HUES48 (cell line): ENCODE data around the gene ABL1.

Experiments
- H3K27ac ChIP-seq: one replicate; pipeline ENCODE4 v1.7.0; 2013; ENCODE audit warnings: low read depth, low read length, inconsistent platforms
- H3K27me3 ChIP-seq: 2 replicates; pipeline ENCODE4 v1.6.1; 2013; ENCODE audit warnings: mild to moderate bottlenecking, low read length; ENCODE audit not compliant: control insufficient read depth, insufficient read depth
- H3K36me3 ChIP-seq: 2 replicates; pipeline ENCODE4 v1.6.1; 2013; ENCODE audit warnings: low read length; ENCODE audit not compliant: control insufficient read depth, insufficient read depth
- H3K4me1 ChIP-seq: 2 replicates; pipeline ENCODE4 v1.6.1; 2013; ENCODE audit warnings: mild to moderate bottlenecking, low read length; ENCODE audit not compliant: control insufficient read depth, insufficient read depth
- H3K4me3 ChIP-seq: 2 replicates; pipeline ENCODE4 v1.5.1; 2013; ENCODE audit warnings: mild to moderate bottlenecking, low read depth, low read length
- H3K9ac ChIP-seq: 2 replicates; pipeline ENCODE4 v1.6.1; 2013; ENCODE audit warnings: mild to moderate bottlenecking, low read depth, low read length, moderate library complexity
- H3K9me3 ChIP-seq: 2 replicates; pipeline ENCODE4 v1.6.1; 2013; ENCODE audit warnings: low read length; ENCODE audit not compliant: control insufficient read depth, insufficient read depth

The ABL1 gene

DNA sequence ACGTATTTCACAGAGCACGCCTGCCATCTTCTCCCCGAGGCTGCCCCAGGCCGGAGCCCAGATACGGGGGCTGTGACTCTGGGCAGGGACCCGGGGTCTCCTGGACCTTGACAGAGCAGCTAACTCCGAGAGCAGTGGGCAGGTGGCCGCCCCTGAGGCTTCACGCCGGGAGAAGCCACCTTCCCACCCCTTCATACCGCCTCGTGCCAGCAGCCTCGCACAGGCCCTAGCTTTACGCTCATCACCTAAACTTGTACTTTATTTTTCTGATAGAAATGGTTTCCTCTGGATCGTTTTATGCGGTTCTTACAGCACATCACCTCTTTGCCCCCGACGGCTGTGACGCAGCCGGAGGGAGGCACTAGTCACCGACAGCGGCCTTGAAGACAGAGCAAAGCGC is 51.9 kb downstream of the ABL1 start:
- Histone ChIP-seq H3K4me3 (no peak overlapping the region), H3K9ac (no peak overlapping the region), H3K27me3 (no peaks in the 10 kb centered on the region), H3K27ac (no peak overlapping the region), H3K4me1 (no peaks in the 10 kb centered on the region), H3K9me3 (no peaks in the 10 kb centered on the region), H3K36me3 (peaks cover 88% of the 10 kb centered on the region)

DNA sequence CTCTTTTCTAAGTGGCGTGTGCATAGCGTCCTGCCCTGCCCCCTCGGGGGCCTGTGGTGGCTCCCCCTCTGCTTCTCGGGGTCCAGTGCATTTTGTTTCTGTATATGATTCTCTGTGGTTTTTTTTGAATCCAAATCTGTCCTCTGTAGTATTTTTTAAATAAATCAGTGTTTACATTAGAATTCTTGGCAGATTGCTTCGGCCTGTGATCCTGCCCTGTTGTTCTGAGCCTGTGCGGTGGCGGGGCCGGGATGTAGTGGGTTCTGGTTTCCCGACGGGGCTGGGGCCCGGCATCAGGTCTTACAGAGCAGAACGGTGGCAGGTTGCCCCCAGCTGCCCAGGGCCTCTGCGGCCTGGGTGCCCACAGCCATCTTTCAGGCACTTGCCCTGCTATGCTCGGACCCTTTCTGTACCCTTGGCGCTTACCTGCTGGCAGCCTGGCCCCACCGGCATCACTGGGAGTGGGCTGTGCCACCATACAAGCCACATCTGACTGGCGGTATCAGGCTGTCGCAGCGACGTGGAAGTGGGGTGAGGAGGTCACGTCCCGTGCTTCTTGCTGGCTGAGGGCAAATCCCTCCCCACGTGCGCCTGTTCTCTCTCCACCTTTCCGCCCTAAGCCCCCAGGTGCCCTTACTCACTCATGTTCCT is 52.6 kb downstream of the ABL1 start:
- no peak overlapping the region for H3K4me3 ChIP-seq
- peaks cover 87% of the 10 kb centered on the region for H3K36me3 ChIP-seq
- no peak overlapping the region for H3K27ac ChIP-seq
- no peaks in the 10 kb centered on the region for H3K9me3 ChIP-seq
- H3K27me3 ChIP-seq: no peaks in the 10 kb centered on the region
- no peaks in the 10 kb centered on the region for H3K4me1 ChIP-seq
- H3K9ac ChIP-seq: no peak overlapping the region

DNA sequence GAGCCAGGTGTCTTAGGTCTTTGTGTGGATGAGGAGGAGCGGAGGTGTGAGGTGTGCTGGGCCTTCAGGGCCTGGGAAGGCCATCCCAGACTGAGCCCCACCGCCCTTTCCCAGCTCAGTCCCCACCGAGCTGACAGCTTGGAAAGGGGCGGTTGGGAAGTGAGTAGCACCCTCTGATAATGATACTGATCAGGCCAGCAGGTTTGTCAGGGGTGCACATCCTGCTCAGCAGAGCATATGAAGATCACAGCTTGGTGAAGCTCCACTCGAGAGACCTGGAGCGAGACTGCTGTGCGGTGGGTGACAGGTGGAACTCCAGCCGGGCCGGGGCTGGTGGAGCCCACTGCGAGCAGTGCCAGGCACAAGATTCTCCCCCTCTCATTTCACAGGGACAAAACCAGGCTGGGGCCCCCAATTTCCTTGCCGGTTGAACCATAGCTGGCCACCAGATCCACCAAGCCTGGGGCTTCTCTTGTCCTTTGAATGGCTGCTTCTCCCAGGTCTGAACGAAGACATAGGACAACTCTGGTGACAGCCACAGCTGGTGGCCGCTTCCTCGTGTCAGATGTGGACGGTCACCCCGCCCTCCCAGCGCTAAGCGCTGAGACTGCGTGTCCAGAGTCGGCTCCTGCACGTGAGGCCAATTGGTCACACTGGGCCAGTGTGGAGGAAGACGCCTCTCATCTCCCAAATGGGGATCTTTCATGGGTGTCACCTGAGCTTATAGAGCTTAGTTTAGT is 53.3 kb downstream of the ABL1 start:
- peaks cover 87% of the 10 kb centered on the region for H3K36me3 ChIP-seq
- no peaks in the 10 kb centered on the region for H3K9me3 ChIP-seq
- no peak overlapping the region for H3K9ac ChIP-seq
- H3K27me3 ChIP-seq: no peaks in the 10 kb centered on the region
- no peak overlapping the region for H3K27ac ChIP-seq
- H3K4me3 ChIP-seq: no peak overlapping the region
- no peaks in the 10 kb centered on the region for H3K4me1 ChIP-seq

DNA sequence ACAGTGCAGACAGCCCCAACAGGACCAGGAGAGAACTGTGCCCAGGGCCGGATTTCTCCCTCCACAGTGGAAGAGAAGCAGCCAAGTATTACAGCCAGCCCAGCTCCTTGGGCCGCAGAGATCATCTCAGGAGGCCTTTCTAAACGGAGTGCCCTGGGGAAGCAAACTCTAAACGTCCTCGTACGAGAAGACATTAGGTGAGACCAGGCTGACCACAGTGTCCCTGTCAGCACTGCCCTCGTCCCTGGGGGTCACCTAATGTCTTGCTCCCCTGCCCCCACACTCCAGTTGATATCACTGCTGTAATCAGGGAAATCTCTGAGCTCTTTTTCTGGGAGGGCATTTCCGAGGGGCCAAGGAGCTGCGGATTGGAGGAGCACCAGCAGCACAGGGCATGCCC is 55.1 kb downstream of the ABL1 start:
- no peaks in the 10 kb centered on the region for H3K4me1 ChIP-seq
- H3K4me3 ChIP-seq: no peak overlapping the region
- no peaks in the 10 kb centered on the region for H3K27me3 ChIP-seq
- no peaks in the 10 kb centered on the region for H3K9me3 ChIP-seq
- H3K36me3 ChIP-seq: peaks cover 68% of the 10 kb centered on the region
- no peak overlapping the region for H3K27ac ChIP-seq
- no peak overlapping the region for H3K9ac ChIP-seq

DNA sequence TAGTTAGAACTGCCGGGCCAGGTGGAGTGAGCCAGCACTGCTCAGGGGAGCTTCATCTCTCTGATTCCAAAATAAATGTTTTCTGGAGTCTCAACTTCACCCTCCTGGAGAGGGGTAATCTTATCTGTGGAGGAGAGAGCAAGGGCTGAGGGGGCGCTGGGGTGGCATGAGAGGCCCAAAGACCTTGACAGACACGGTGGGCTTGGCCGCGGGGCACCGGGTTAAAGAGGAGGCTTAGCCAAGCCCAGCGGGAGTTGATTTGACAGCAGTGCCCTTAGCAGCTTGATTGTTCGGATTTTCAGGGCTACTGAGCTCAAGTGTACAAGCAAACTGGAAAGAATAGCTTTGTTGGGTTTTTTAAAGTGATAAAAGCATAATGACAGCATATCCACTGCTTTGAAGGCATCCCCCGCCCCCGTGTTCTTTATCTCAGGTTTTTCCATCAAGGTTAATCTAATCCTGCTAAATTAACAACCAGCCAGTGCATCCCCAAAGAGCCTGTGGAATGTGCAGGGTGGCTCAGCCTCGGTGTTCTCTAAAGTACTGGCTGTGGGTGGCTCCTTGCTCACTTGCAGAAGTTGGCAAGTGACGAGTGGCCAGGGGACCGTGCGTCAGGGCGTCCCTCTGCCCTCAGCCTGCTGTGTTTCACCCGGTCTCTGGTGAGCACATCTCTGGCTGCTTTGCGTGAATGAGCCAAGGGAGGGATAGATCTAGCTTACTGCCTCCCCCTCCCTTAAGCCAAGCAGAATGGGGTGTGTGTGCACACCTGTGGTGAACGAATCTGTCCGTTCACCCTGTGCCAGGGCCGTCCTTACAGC is 56.0 kb downstream of the ABL1 start:
- Histone ChIP-seq H3K9me3 (no peaks in the 10 kb centered on the region), H3K4me1 (no peaks in the 10 kb centered on the region), H3K36me3 (peaks cover 59% of the 10 kb centered on the region), H3K4me3 (no peak overlapping the region), H3K27me3 (no peaks in the 10 kb centered on the region), H3K27ac (no peak overlapping the region), H3K9ac (no peak overlapping the region)

GRCh38 chr9:130891688-130892476 is 56.8 kb downstream of the ABL1 start:
- Histone ChIP-seq H3K9ac (no peak overlapping the region), H3K36me3 (peaks cover 51% of the 10 kb centered on the region), H3K4me1 (no peaks in the 10 kb centered on the region), H3K4me3 (no peak overlapping the region), H3K9me3 (no peaks in the 10 kb centered on the region), H3K27me3 (no peaks in the 10 kb centered on the region), H3K27ac (no peak overlapping the region)

DNA sequence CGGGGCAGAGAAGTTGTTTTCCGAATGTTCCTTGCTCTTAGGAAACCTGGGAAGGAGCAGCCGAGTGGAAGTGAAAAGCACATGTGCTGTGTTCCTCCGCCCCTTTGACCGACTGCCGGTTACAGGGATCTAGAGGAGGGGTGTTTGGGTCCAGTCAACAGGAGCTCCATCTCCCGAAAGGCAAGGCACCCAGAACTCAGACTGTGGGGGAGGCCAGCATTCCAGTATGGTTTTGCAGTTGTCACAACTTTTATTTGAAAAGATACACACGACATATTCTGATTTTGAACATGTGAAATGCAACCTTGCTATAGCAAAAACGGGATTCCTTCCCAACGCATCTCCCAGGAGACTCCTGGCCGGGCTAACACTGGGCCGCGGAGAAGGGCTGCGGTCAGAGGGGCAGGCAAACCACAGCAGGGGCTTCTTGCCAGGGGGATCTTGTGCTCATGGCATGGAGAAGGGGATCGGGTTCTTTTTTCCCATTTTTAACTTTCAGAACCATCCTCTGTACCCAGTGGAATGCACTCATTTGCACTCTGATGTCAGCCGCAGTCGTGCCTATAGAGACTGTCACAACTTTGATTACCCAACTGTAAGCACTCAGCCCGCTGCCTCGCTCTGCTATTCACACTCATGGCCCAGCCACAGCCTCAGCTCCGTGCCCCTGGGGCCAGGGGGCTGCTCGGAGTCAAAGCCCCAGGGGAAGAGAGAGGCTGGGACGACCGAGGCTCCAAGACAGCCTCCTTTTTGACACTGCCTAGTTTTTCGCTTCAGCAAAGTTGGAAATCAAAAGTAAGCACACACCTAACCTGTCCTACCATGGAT is 57.6 kb downstream of the ABL1 start:
- Histone ChIP-seq H3K27ac (no peak overlapping the region), H3K4me3 (no peak overlapping the region), H3K9me3 (no peaks in the 10 kb centered on the region), H3K4me1 (no peaks in the 10 kb centered on the region), H3K36me3 (peaks cover 43% of the 10 kb centered on the region), H3K27me3 (no peaks in the 10 kb centered on the region), H3K9ac (no peak overlapping the region; the same call in 1 of the 2 replicates)

DNA sequence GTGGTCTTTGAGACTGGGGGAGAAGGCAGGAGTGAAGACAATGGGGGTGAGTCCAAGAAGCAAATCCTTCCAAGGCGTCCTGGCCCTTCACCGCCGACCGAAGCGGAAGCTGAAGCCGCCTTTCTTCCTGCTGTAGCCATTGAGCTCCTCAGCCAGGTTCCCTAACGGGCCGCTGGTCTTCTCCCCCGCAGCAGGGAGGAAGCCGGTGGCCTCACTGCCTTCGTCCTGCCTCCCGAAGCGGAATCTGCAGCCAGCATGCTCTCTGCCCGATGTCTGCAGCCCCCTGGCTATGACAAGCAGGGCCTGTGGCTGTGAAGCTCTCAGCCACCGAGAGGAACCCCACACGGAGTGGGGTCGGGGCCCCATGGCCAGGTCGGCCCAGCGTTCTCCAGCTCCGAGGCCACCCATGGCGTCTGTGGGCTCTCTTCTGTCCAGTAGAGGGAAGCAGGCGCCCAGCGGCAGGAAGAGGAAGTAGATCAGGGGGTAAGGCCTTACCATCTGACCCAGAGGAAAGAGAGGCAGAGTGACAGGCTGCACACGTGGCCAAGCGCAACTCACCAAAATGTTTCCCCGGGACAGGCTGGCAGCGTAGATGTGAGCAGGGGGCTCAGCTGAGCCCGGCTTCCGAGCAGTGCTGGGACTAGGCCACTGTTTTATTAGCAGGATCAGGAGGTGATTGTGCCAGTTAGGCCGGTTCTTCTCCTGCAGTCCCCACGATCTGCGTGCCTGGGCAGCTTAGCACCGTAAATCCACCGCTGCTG is 58.5 kb downstream of the ABL1 start:
- Histone ChIP-seq H3K9me3 (no peaks in the 10 kb centered on the region), H3K4me3 (no peak overlapping the region), H3K36me3 (peaks cover 34% of the 10 kb centered on the region), H3K4me1 (no peaks in the 10 kb centered on the region), H3K27me3 (no peaks in the 10 kb centered on the region), H3K27ac (no peak overlapping the region), H3K9ac (no peak overlapping the region)

GRCh38 chr9:130894546-130894945 is 59.5 kb downstream of the ABL1 start:
- no peak overlapping the region for H3K27ac ChIP-seq
- no peaks in the 10 kb centered on the region for H3K4me1 ChIP-seq
- H3K9ac ChIP-seq: no peak overlapping the region
- no peak overlapping the region for H3K4me3 ChIP-seq
- peaks cover 28% of the 10 kb centered on the region for H3K36me3 ChIP-seq
- no peaks in the 10 kb centered on the region for H3K9me3 ChIP-seq
- no peaks in the 10 kb centered on the region for H3K27me3 ChIP-seq
